Testis (tissue), 3 donors: Measurements from ENCODE around the gene TTC27. TPM values are rescaled to one million over a fixed set of nuclear protein-coding genes. Genes with fewer than 3 reads are reported as not detected.

Source experiments
- DNase-seq: peaks from one replicate; pipeline ENCODE4 v3.0.0-alpha.2; 2019
- H3K27ac ChIP-seq, 2 donors: fragments of 200-600 bp; sonication (generic); one replicate each; pipeline ENCODE4 v1.5.1; 2019
- H3K27me3 ChIP-seq: fragments of 200-600 bp; sonication (generic); one replicate; pipeline ENCODE4 v1.5.1; 2019
- H3K36me3 ChIP-seq: fragments of 200-600 bp; sonication (generic); one replicate; pipeline ENCODE4 v1.5.1; 2017; ENCODE audit warnings: low read depth; ENCODE audit errors: missing control alignments
- H3K4me1 ChIP-seq: fragments of 200-600 bp; sonication (generic); one replicate; pipeline ENCODE4 v1.5.1; 2019
- H3K4me3 ChIP-seq, 2 donors: fragments of 200-600 bp; sonication (generic); one replicate each; pipeline ENCODE4 v1.5.1; 2017 to 2019
- H3K9me3 ChIP-seq: fragments of 200-600 bp; sonication (generic); one replicate; pipeline ENCODE4 v1.5.1; 2017
- CTCF ChIP-seq, 3 experiments: fragments of 450-650 bp in 2 of 3; fragments of 200-600 bp in 1 of 3; sonication (generic) in 1 of 3; IDR thresholded peaks; one replicate each; pipeline ENCODE4 v1.5.1; 2016 to 2019; ENCODE audit warnings: antibody characterized with exemption in 3 of 3, mild to moderate bottlenecking in 2 of 3, moderate library complexity in 1 of 3
- POLR2A ChIP-seq: fragments of 450-650 bp; IDR thresholded peaks from one replicate; pipeline ENCODE4 v1.6.1; 2017; ENCODE audit warnings: antibody characterized with exemption, mild to moderate bottlenecking, moderate library complexity
- WGBS, 2 donors: methylation state at CpG; one replicate each; pipeline ENCODE4 v1.1.5; 2018; 5-methylcytosine and 5-hydroxymethylcytosine counted together
- intact Hi-C: fragments of 100-400 bp; cut with DNase I; formaldehyde crosslinking; loops from one replicate; pipeline ENCODE4 v1.15.1; 2023; ENCODE audit warnings: low total_unique reads
- polyA plus RNA-seq: library from polyadenylated mRNA; stranded (reverse); fragments of 350-450 nt; fragmentation: Illumina TruSeq; extraction: RNeasy Lipid Tissue Mini Kit (QIAGEN cat#74804); gene quantifications from one replicate; pipeline ENCODE4 v1.2.3, GENCODE V29; 2014; ENCODE audit warnings: low read depth, low replicate concordance; ENCODE audit not compliant: insufficient read depth
- total RNA-seq, 2 donors: library from RNA; depleted of rRNA; stranded (reverse); fragments of >200 nt; gene quantifications; one replicate each; pipeline ENCODE4 v1.2.3, GENCODE V29; 2016

TTC27 gene
- total and polyA plus RNA-seq, 3 donors from 2014 or later: 21.6 to 32.9 (median 26.7) TPM

GRCh38 chr2:32623311-32623706 lies 4.5 kb upstream of the TTC27 start:
- Histone ChIP-seq H3K27me3 (no peaks in the 10 kb centered on the region), H3K36me3 (no peaks in the 10 kb centered on the region), H3K4me1 (no peaks in the 10 kb centered on the region), H3K4me3 (no peak overlapping the region), H3K9me3 (no peaks in the 10 kb centered on the region), H3K27ac (no peak overlapping the region)
- DNase-seq: no peak
- 89 to 94% methylated on average over 6 of the region's 6 CpGs for WGBS, 2 donors
- TF ChIP-seq CTCF (IDR thresholded peaks at IDR 0.05): no peak
- intact Hi-C loops: no loop called here

GRCh38 chr2:32624812-32625211 lies 3.0 kb upstream of the TTC27 start:
- 87 to 94% methylated on average over 3 of the region's 3 CpGs for whole genome bisulfite sequencing, 2 donors
- no peak overlapping the region for H3K4me3 ChIP-seq
- intact Hi-C loops: no loop called here

GRCh38 chr2:32626639-32627221 lies 1.1 kb upstream of the TTC27 start:
- 36 to 52% methylated on average over 13 of the region's 13 CpGs for WGBS, 2 donors

More at GRCh38 chr2:32624812-32625211, 3.0 kb upstream of the TTC27 start:
- no peaks in the 10 kb centered on the region for H3K9me3 ChIP-seq
- DNase-seq: no peak
- no peaks in the 10 kb centered on the region for H3K27me3 ChIP-seq
- no peak for TF ChIP-seq CTCF (IDR thresholded peaks at IDR 0.05)
- TF ChIP-seq POLR2A: no peak
- H3K27ac ChIP-seq: no peak overlapping the region
- H3K4me1 ChIP-seq: peaks cover 6% of the 10 kb centered on the region
- H3K36me3 ChIP-seq: no peaks in the 10 kb centered on the region

GRCh38 chr2:32627441-32627813 lies 423 bp upstream of the TTC27 start:
- peak; percentile 32 for DNase-seq
- H3K36me3 ChIP-seq: no peaks in the 10 kb centered on the region
- intact Hi-C loops: no loop called here
- H3K4me3 ChIP-seq: peak overlapping the region; percentile 66 to 76
- 0 to 1% methylated on average over 11 to 16 of the region's 16 CpGs for WGBS, 2 donors
- peak in 1 of 3 experiments; percentile 6 for TF ChIP-seq CTCF (IDR thresholded peaks at IDR 0.05)
- TF ChIP-seq POLR2A: no peak
- H3K4me1 ChIP-seq: peaks cover 6% of the 10 kb centered on the region
- no peaks in the 10 kb centered on the region for H3K27me3 ChIP-seq
- H3K27ac ChIP-seq: peak overlapping the region in 1 of 2 donors; percentile 51
- no peaks in the 10 kb centered on the region for H3K9me3 ChIP-seq

More at GRCh38 chr2:32626639-32627221, 1.1 kb upstream of the TTC27 start:
- peaks cover 6% of the 10 kb centered on the region for H3K4me1 ChIP-seq
- no peaks in the 10 kb centered on the region for H3K9me3 ChIP-seq
- TF ChIP-seq CTCF (IDR thresholded peaks at IDR 0.05): no peak
- no peak for TF ChIP-seq POLR2A
- no peak for DNase-seq
- intact Hi-C loops: no loop called here
- no peaks in the 10 kb centered on the region for H3K27me3 ChIP-seq
- no peaks in the 10 kb centered on the region for H3K36me3 ChIP-seq
- H3K4me3 ChIP-seq: no peak overlapping the region
- no peak overlapping the region for H3K27ac ChIP-seq

- WGBS, 2 donors: 89 to 90% methylated on average over 5 of the region's 5 CpGs
- Histone ChIP-seq H3K4me1 (peaks cover 6% of the 10 kb centered on the region), H3K27me3 (no peaks in the 10 kb centered on the region), H3K36me3 (no peaks in the 10 kb centered on the region), H3K4me3 (no peak overlapping the region), H3K9me3 (no peaks in the 10 kb centered on the region), H3K27ac (no peak overlapping the region)
- DNase-seq: no peak
- intact Hi-C loops: no loop called here
- no peak for TF ChIP-seq CTCF (IDR thresholded peaks at IDR 0.05)
- no peak for TF ChIP-seq POLR2A
Observed at GRCh38 chr2:32632089-32632488, 4.2 kb downstream of the TTC27 start.
